RWPE2 (cell line): ENCODE measurements around the gene DDX47.
"Not testable (repeated sequence)": the region's sequence is repeated elsewhere in the genome, so short reads cannot be mapped to it uniquely, and the experiment has no call there.

Experiments
- ATAC-seq: fragments of 200-7000 bp; cut with Tn5 transposase; 3 replicates; pipeline ENCODE4 v1.9.1; 2021; ENCODE audit warnings: low read depth
- DNase-seq: peaks from one replicate; pipeline ENCODE4 v3.0.0-alpha.2; 2020; ENCODE audit warnings: low spot score
- H3K27ac ChIP-seq: fragments of 450-650 bp; 2 replicates; pipeline ENCODE4 v1.5.1; 2017; ENCODE audit warnings: mild to moderate bottlenecking; ENCODE audit not compliant: poor library complexity, severe bottlenecking
- H3K27me3 ChIP-seq: fragments of 250-450 bp; sonication (Bioruptor Pico); 2 replicates; pipeline ENCODE4 v1.5.1; 2021; ENCODE audit warnings: mild to moderate bottlenecking, moderate library complexity; ENCODE audit not compliant: insufficient read depth, poor library complexity, severe bottlenecking
- H3K36me3 ChIP-seq: fragments of 250-450 bp; sonication (Bioruptor Pico); 2 replicates; pipeline ENCODE4 v1.5.1; 2020; ENCODE audit warnings: low read depth, mild to moderate bottlenecking, moderate library complexity
- H3K4me1 ChIP-seq: fragments of 250-450 bp; sonication (Bioruptor Pico); 2 replicates; pipeline ENCODE4 v1.5.1; 2021; ENCODE audit warnings: mild to moderate bottlenecking, moderate library complexity; ENCODE audit not compliant: insufficient read depth, poor library complexity, severe bottlenecking
- H3K4me3 ChIP-seq: fragments of 250-450 bp; sonication (Bioruptor Pico); 2 replicates; pipeline ENCODE4 v1.5.1; 2021; ENCODE audit warnings: mild to moderate bottlenecking, moderate library complexity; ENCODE audit not compliant: severe bottlenecking
- H3K9me3 ChIP-seq: fragments of 250-450 bp; sonication (Bioruptor Pico); 2 replicates; pipeline ENCODE4 v1.5.1; 2021; ENCODE audit warnings: mild to moderate bottlenecking, moderate library complexity; ENCODE audit not compliant: severe bottlenecking
- CTCF ChIP-seq: fragments of 450-650 bp; IDR thresholded peaks from one replicate; pipeline ENCODE4 v1.5.1; 2017; ENCODE audit warnings: mild to moderate bottlenecking, moderate library complexity; ENCODE audit not compliant: poor library complexity, severe bottlenecking

Gene DDX47

GRCh38 chr12:12806784-12807516, 6.2 kb upstream of the DDX47 start:
- peak overlapping the region; percentile 69 for H3K27ac ChIP-seq
- H3K4me1 ChIP-seq: peaks cover 33% of the 10 kb centered on the region
- TF ChIP-seq CTCF: no peak
- no peaks in the 10 kb centered on the region for H3K36me3 ChIP-seq
- no peak overlapping the region for H3K4me3 ChIP-seq
- H3K27me3 ChIP-seq: no peaks in the 10 kb centered on the region
- ATAC-seq: no peak
- DNase-seq: no peak
- H3K9me3 ChIP-seq: no peaks in the 10 kb centered on the region

GRCh38 chr12:12807517-12807903, 5.6 kb upstream of the DDX47 start:
- not testable (repeated sequence) for H3K36me3 ChIP-seq, DNase-seq, ATAC-seq, H3K4me3 ChIP-seq, H3K9me3 ChIP-seq, H3K27me3 ChIP-seq
- peaks cover 33% of the 10 kb centered on the region for H3K4me1 ChIP-seq
- peak overlapping the region; percentile 69 for H3K27ac ChIP-seq

GRCh38 chr12:12807970-12808702, 5.0 kb upstream of the DDX47 start:
- DNase-seq (no peak), ATAC-seq (no peak)
- H3K9me3 ChIP-seq: no peaks in the 10 kb centered on the region
- H3K27me3 ChIP-seq: no peaks in the 10 kb centered on the region
- H3K4me3 ChIP-seq: no peak overlapping the region
- peaks cover 28% of the 10 kb centered on the region for H3K4me1 ChIP-seq
- no peaks in the 10 kb centered on the region for H3K36me3 ChIP-seq
- H3K27ac ChIP-seq: peak overlapping the region; percentile 69
- TF ChIP-seq CTCF: no peak

- no peak for TF ChIP-seq CTCF
- H3K36me3 ChIP-seq: peaks cover 14% of the 10 kb centered on the region
- H3K27ac ChIP-seq: no peak overlapping the region
- no peak for ATAC-seq
- no peaks in the 10 kb centered on the region for H3K9me3 ChIP-seq
- H3K4me1 ChIP-seq: peaks cover 17% of the 10 kb centered on the region
- H3K27me3 ChIP-seq: no peaks in the 10 kb centered on the region
- no peak overlapping the region for H3K4me3 ChIP-seq
- no peak for DNase-seq
These were observed 2.6 kb upstream of the DDX47 start for GRCh38 chr12:12810553-12811021.

GRCh38 chr12:12811343-12811742, 1.8 kb upstream of the DDX47 start:
- H3K27me3 ChIP-seq: no peaks in the 10 kb centered on the region
- peaks cover 17% of the 10 kb centered on the region for H3K4me1 ChIP-seq
- peaks cover 20% of the 10 kb centered on the region for H3K36me3 ChIP-seq
- DNase-seq (no peak), ATAC-seq (no peak)
- no peaks in the 10 kb centered on the region for H3K9me3 ChIP-seq
- no peak overlapping the region for H3K4me3 ChIP-seq
- H3K27ac ChIP-seq: no peak overlapping the region
- no peak for TF ChIP-seq CTCF
